Endothelial cell of umbilical vein (primary cell): Measurements from ENCODE around the gene GRID2IP. TPM values are rescaled to one million over a fixed set of nuclear protein-coding genes. Genes with fewer than 3 reads are reported as not detected.

Experiments used
- BruUV-seq: library from RNA; stranded (reverse); fragments of 400-500 nt; replicated peaks from 2 replicates; lab custom pipeline; 2021; lab: Mats Ljungman, UMichigan
- CTCF ChIA-PET: fragments of 300-600, 350-600 bp; sonication (Branson Sonifier 250); formaldehyde crosslinking; loops from one replicate; lab custom pipeline; 2021; ENCODE audit warnings: antibody characterized with exemption, inconsistent platforms; lab: Charles Lee
- POLR2A ChIA-PET: fragments of 300-600, 350-600 bp; sonication (Branson Sonifier 250); formaldehyde crosslinking; loops from one replicate; lab custom pipeline; 2021; ENCODE audit warnings: antibody characterized with exemption, inconsistent platforms; lab: Charles Lee
- DNase-seq: peaks from one replicate; pipeline ENCODE4 v3.0.0-alpha.2; 2011; ENCODE audit warnings: low read depth, low spot score
- FAIRE-seq: peaks from 2 replicates; lab custom pipeline; 2011; peaks lifted over from hg19 to GRCh38; lab: Jason Lieb, UNC
- H2AFZ ChIP-seq: 2 replicates; pipeline ENCODE4 v1.6.0; 2012; ENCODE audit warnings: low read depth, low read length, control low read depth, inconsistent platforms
- H3K27ac ChIP-seq: 2 replicates; pipeline ENCODE4 v1.5.1; 2011; ENCODE audit warnings: low read depth, mild to moderate bottlenecking, control low read depth, low read length, moderate library complexity; ENCODE audit not compliant: insufficient read depth
- H3K27me3 ChIP-seq, 2 experiments: 2 replicates each; pipeline versions ENCODE4 v1.6.0 to v1.6.1; 2011; ENCODE audit warnings: low read length in 2 of 2, mixed read lengths in 1 of 2; ENCODE audit not compliant: control insufficient read depth in 2 of 2, insufficient read depth in 2 of 2
- H3K36me3 ChIP-seq, 2 experiments: 2 replicates in 1 of 2; 3 replicates in 1 of 2; pipeline ENCODE4 v1.5.1; 2011; ENCODE audit warnings: low read length in 2 of 2, mild to moderate bottlenecking in 1 of 2, moderate library complexity in 1 of 2; ENCODE audit not compliant: control insufficient read depth in 2 of 2, insufficient read depth in 2 of 2; ENCODE audit errors: extremely low read depth in 1 of 2
- H3K4me1 ChIP-seq: 3 replicates; pipeline ENCODE4 v1.5.1; 2011; ENCODE audit warnings: mild to moderate bottlenecking, low read length; ENCODE audit not compliant: control insufficient read depth, insufficient read depth; ENCODE audit errors: extremely low read depth
- H3K4me2 ChIP-seq: 2 replicates; pipeline ENCODE4 v1.6.1; 2011; ENCODE audit warnings: low read length, control low read depth, mixed read lengths; ENCODE audit not compliant: insufficient read depth
- H3K4me3 ChIP-seq, 3 experiments: fragments of 200-600 bp in 1 of 3; sonication (generic), shearing (Covaris generic) in 1 of 3; replicated peaks in 1 of 3; 2 replicates each; pipeline ENCODE4 v1.5.1; 2011 to 2016; ENCODE audit warnings: control low read depth in 3 of 3, low read length in 3 of 3, mild to moderate bottlenecking in 2 of 3, inconsistent platforms in 1 of 3, low read depth in 1 of 3, moderate library complexity in 1 of 3; ENCODE audit not compliant: insufficient read depth in 1 of 3
- H3K79me2 ChIP-seq: 2 replicates; pipeline ENCODE4 v1.6.0; 2012; ENCODE audit warnings: low read length, inconsistent platforms; ENCODE audit not compliant: control insufficient read depth, insufficient read depth
- H3K9ac ChIP-seq: replicated peaks from 2 replicates; pipeline ENCODE3; 2011; ENCODE audit warnings: low read length, control low read depth; ENCODE audit not compliant: insufficient read depth; ENCODE audit errors: extremely low read depth
- H3K9me1 ChIP-seq: replicated peaks from 3 replicates; pipeline ENCODE4 v1.6.0; 2011; ENCODE audit warnings: mild to moderate bottlenecking, low read length; ENCODE audit not compliant: control insufficient read depth, insufficient read depth; ENCODE audit errors: extremely low read depth
- H3K9me3 ChIP-seq: replicated peaks from 2 replicates; pipeline ENCODE4 v1.5.1; 2012; ENCODE audit warnings: low read length, inconsistent platforms; ENCODE audit not compliant: control insufficient read depth, insufficient read depth
- H4K20me1 ChIP-seq: replicated peaks from 2 replicates; pipeline ENCODE3; 2011; ENCODE audit warnings: mild to moderate bottlenecking, low read length; ENCODE audit not compliant: control insufficient read depth, insufficient read depth; ENCODE audit errors: extremely low read depth
- CTCF ChIP-seq, 2 donors: IDR thresholded peaks; 1 replicate in 1 of 2; 2 replicates in 1 of 2; pipeline ENCODE4 v1.5.1; 2011; ENCODE audit warnings: low read length in 2 of 2, mild to moderate bottlenecking in 2 of 2, moderate library complexity in 2 of 2, control low read depth in 1 of 2, inconsistent platforms in 1 of 2, low read depth in 1 of 2; ENCODE audit not compliant: insufficient read depth in 1 of 2; ENCODE audit errors: extremely low read depth in 1 of 2
- EZH2 ChIP-seq: IDR thresholded peaks from 2 replicates; pipeline ENCODE4 v1.6.1; 2012; ENCODE audit warnings: borderline replicate concordance, low read depth, mild to moderate bottlenecking, moderate library complexity, low read length, inconsistent platforms; ENCODE audit not compliant: severe bottlenecking
- FOS ChIP-seq: IDR thresholded peaks from 2 replicates; pipeline ENCODE4 v1.6.1; 2011; ENCODE audit warnings: mild to moderate bottlenecking, low read length, moderate library complexity, borderline replicate concordance; ENCODE audit not compliant: insufficient read depth
- GATA2 ChIP-seq: IDR thresholded peaks from 2 replicates; pipeline ENCODE4 v1.7.0; 2011; ENCODE audit warnings: low read depth, mild to moderate bottlenecking, moderate library complexity, mixed read lengths, low read length; ENCODE audit not compliant: insufficient read length, insufficient read depth
- JUN ChIP-seq: IDR thresholded peaks from 2 replicates; pipeline ENCODE4 v1.6.1; 2011; ENCODE audit warnings: borderline replicate concordance, low read depth; ENCODE audit not compliant: insufficient read length, insufficient read depth
- MAX ChIP-seq: IDR thresholded peaks from 2 replicates; pipeline ENCODE4 v1.6.1; 2011; ENCODE audit not compliant: insufficient read depth, insufficient read length
- MYC ChIP-seq: IDR thresholded peaks from one replicate; pipeline ENCODE4 v1.6.1; 2011; ENCODE audit warnings: mild to moderate bottlenecking, low read depth, low read length
- POLR2A ChIP-seq: IDR thresholded peaks from 2 replicates; pipeline ENCODE4 v1.6.1; 2012; ENCODE audit warnings: low read depth, mild to moderate bottlenecking, control low read depth, low read length
- POLR2AphosphoS5 ChIP-seq: IDR thresholded peaks from 2 replicates; pipeline ENCODE4 v1.6.1; 2012; ENCODE audit warnings: low read depth, mild to moderate bottlenecking, control low read depth, low read length, moderate library complexity; ENCODE audit not compliant: insufficient read depth
- dilution Hi-C: fragments of 300-500 bp; cut with MboI; formaldehyde crosslinking; loops from one replicate; pipeline ENCODE4 v1.15.0; 2019; ENCODE audit warnings: low sequenced_read_pairs; ENCODE audit not compliant: extremely low pct_ligation_motif_present
- intact Hi-C: fragments of 100-400 bp; cut with micrococcal nuclease; formaldehyde crosslinking; loops from one replicate; pipeline ENCODE4 v1.10.0; 2022
- polyA plus RNA-seq, 4 experiments: library from polyadenylated mRNA; depleted of rRNA in 3 of 4; stranded (reverse) in 3 of 4; unstranded in 1 of 4; fragments of >200 nt; gene quantifications; 2 replicates each; pipeline versions ENCODE4 v1.2.1 to v1.2.3, GENCODE V29; 2011 to 2012; ENCODE audit warnings: missing spikeins in 1 of 4
- total RNA-seq: library from RNA; stranded (reverse); gene quantifications from 2 replicates; pipeline ENCODE4 v1.2.3, GENCODE V29; 2021

GRID2IP gene
- total and polyA plus RNA-seq, 2 donors (not counting 3 experiments of a cell fraction or from before 2014, with no cell fraction given): not detected

- Histone ChIP-seq H3K79me2 (no peaks in the 10 kb centered on the region), H3K9ac (no peak overlapping the region), H3K9me1 (no peaks in the 10 kb centered on the region), H4K20me1 (no peaks in the 10 kb centered on the region), H3K27ac (no peak overlapping the region), H3K27me3 (peaks cover 0 to 2% of the 10 kb centered on the region in 2 experiments), H3K4me1 (peaks cover 3% of the 10 kb centered on the region), H3K36me3 (no peaks in the 10 kb centered on the region), H3K4me2 (no peak overlapping the region), H2AFZ (no peak overlapping the region), H3K9me3 (no peaks in the 10 kb centered on the region), H3K4me3 (no peak overlapping the region)
- intact Hi-C loops: no loop called here
- FAIRE-seq (peak; percentile 15), DNase-seq (no peak)
- ChIA-PET POLR2A (no interaction called here), CTCF (no interaction called here)
- no TSS peak for BruUV-seq
- TF ChIP-seq FOS (no peak), MYC (no peak), POLR2A (no peak), EZH2 (no peak), MAX (no peak), POLR2AphosphoS5 (no peak)
- dilution Hi-C loops: no loop called here
These were observed 49.4 kb downstream of the GRID2IP start for GRCh38 chr7:6501586-6502564.

- Histone ChIP-seq H3K9me3 (no peaks in the 10 kb centered on the region), H3K9ac (no peak overlapping the region), H3K9me1 (no peaks in the 10 kb centered on the region), H4K20me1 (no peaks in the 10 kb centered on the region), H3K4me2 (no peak overlapping the region), H3K79me2 (no peaks in the 10 kb centered on the region), H3K27ac (no peak overlapping the region), H2AFZ (no peak overlapping the region), H3K4me1 (peaks cover 3% of the 10 kb centered on the region), H3K27me3 (no peaks in the 10 kb centered on the region), H3K36me3 (no peaks in the 10 kb centered on the region), H3K4me3 (no peak overlapping the region)
- FAIRE-seq: no peak
- ChIA-PET CTCF (no interaction called here), POLR2A (no interaction called here)
- dilution Hi-C loops (no loop called here), intact Hi-C loops (no loop called here)
- no peak for DNase-seq
- no TSS peak for BruUV-seq
- no peak for TF ChIP-seq POLR2A
- no peak for TF ChIP-seq GATA2
- no peak for TF ChIP-seq JUN
- TF ChIP-seq MAX: no peak
- no peak for TF ChIP-seq FOS
- TF ChIP-seq POLR2AphosphoS5: no peak
- TF ChIP-seq CTCF (IDR thresholded peaks at IDR 0.05; ENCODE audit: extremely low read depth in 1 of 2, insufficient read depth in 1 of 2, low read depth in 1 of 2, low read length in 2 of 2): no peak
- TF ChIP-seq EZH2: no peak
- no peak for TF ChIP-seq MYC
These were observed 50.6 kb downstream of the GRID2IP start for GRCh38 chr7:6500691-6501090.
